HG03159 (cell line): Measurements from ENCODE around the gene C1QTNF9.
"Not testable (repeated sequence)": the region's sequence is repeated elsewhere in the genome, so short reads cannot be mapped to it uniquely, and the experiment has no call there.

Experiments used
- ATAC-seq: cut with Tn5 transposase; IDR thresholded peaks from one replicate; pipeline ENCODE4 v1.9.1; 2021; ENCODE audit warnings: mild to moderate bottlenecking, moderate library complexity; ENCODE audit not compliant: unreplicated experiment

Gene C1QTNF9

GRCh38 chr13:24281188-24282008 is 28.0 kb upstream of the C1QTNF9 start:
- no peak for ATAC-seq

DNA sequence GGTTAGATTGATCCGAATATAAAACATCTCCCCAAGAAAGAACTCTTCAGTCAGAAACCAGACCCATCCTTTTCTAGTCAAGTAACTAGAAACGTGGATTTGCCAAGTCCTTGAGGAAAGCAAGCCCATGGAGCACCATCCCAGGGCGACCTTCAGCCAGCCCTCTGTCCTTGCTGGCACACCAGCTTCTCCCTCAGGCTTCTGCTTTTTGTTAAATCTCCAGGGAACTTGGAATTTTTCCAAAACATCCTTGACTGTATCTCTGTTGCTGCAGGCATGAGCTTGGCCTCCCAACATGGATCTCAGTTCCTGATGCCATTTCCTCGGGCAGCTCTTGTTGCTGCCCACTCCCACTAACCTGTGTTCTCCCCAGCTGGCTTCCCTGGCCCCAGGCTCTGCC is 27.1 kb upstream of the C1QTNF9 start:
- ATAC-seq, result no peak

DNA sequence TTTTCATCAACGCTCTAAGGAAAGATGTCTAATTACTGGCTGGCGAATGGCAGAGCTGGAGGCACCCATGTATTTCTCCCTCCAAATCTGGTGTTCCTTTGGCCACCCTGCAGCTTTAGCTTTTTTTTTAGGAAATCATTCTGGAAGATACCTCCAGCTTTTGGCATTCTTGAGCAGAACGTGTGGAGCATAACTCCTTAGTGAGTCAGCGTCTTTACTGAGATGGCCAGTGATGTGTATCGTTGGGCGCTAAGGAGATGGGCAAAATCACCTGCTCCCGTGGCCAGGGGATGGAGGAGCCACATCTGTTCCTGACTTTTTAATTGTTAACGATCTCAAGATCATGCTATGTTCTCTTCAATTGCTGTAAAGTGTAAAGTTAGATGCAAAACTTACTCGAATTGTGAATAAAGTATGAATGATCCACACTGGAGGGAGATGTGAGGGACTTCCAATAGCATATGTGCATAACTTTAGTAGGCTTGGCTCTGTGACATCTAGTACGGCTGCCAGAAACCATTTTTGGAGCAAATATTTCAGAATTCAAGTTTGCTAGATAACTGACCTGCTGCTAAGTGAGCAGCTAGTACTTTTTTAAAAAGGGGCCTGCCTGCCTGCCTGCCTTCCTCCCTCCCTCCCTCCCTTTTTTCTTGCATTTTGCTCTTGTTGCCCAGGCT is 24.4 kb upstream of the C1QTNF9 start:
- ATAC-seq, result no peak

DNA sequence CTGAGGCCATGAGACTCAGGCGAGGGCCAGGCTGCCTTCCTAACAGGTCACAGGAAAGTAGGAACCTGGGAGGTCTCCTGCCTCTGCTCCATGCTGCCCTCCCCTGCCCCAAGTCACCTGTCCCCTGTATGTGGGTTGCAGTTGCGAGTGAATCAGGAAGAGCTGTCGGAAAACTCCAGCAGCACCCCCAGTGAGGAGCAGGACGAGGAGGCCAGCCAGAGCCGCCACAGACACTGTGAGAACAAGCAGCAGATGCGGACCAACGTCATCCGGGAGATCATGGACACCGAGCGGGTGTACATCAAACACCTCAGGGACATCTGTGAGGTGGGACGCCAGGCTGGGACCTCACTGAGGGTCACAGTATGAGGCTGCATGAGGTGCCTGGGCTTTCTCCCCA is 22.8 kb upstream of the C1QTNF9 start:
- ATAC-seq, result no peak

- ATAC-seq, result no peak
Measured at GRCh38 chr13:24287748-24288287, 21.6 kb upstream of the C1QTNF9 start.

DNA sequence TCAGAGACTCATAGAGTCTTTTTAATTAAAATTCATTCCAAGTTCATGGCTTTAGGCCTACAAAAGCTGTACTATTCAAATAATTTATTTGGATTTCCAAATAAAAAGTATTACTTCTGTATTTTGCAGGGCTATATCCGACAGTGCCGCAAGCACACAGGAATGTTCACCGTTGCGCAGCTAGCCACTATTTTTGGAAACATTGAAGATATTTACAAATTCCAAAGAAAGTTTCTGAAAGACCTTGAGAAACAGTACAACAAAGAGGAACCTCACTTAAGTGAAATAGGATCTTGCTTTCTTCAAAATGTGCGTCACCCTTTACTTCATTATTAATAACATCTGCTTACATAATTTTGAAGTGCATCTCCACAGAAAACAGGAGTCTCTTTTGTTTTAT is 20.5 kb upstream of the C1QTNF9 start:
- no peak for ATAC-seq

DNA sequence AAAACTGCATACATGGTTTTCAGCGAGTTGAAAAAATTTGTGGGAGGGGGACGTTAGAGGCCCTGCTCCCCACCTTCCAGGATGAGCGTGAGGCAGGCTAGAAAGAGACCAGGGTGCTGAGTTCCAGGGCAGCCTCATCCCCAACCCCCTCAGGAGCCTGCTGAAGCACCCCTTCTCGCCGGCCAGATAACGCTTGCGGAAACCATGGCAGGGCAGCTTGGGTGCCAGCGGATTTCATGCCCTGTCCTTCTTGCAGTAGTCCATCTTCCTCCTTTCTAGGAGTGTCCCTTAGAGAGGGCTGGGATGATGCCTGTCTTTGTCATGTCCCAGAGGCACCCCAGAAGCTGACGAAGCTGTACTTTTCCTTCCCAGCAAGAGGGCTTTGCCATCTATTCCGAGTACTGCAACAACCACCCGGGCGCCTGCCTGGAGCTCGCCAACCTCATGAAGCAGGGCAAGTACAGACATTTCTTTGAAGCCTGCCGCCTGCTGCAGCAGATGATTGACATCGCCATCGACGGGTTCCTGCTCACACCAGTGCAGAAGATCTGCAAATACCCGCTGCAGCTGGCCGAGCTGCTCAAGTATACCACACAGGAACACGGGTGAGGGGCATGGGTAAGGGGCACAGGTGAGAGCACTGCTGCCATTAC is 19.0 kb upstream of the C1QTNF9 start:
- no peak for ATAC-seq

GRCh38 chr13:24292481-24292880 is 16.9 kb upstream of the C1QTNF9 start:
- no peak for ATAC-seq

GRCh38 chr13:24293746-24294145 is 15.6 kb upstream of the C1QTNF9 start:
- no peak for ATAC-seq

- no peak for ATAC-seq
Measured at GRCh38 chr13:24299488-24300114, 9.8 kb upstream of the C1QTNF9 start.

- no peak for ATAC-seq
Measured at GRCh38 chr13:24301434-24301833, 7.9 kb upstream of the C1QTNF9 start.

DNA sequence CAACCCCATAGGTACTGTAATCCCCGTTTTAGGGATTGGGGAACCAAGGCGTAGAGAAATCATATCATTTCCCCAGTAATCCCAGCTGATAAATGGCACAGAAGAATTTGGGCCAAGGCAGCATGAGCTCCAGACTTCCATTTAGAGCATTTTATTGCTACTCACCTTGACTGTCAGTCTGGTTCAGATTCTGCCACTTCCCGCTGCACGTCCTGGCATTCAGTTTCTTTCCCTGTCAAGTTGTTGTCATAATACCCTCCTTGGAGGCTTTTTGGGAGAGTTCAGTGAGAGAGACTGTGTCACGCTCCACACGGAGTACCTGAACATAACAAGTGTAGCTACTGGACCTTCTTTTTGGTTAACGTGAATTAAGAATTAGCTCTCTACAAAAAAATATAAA is 7.5 kb upstream of the C1QTNF9 start:
- ATAC-seq, result no peak

DNA sequence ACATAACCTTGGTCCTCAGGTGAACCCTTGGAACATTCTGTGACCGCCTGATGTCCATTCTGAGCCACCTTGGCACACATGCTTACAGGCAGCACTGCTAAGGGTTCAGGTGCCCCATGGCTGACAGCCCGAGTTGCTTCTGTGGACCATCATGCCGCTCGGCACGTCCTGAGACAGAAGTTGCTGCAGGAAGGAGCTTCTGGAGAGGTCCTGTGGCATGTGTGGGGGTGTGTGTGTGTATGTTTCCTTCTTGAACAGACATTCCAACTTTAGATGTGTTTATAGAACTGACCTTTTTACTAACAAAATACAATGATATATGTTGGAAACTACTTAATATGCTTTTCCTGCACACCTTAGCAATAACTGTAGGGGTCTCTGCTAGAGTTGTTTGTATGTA is 4.8 kb upstream of the C1QTNF9 start:
- ATAC-seq, result no peak

- ATAC-seq, result no peak
Measured at GRCh38 chr13:24306632-24307031, 2.7 kb upstream of the C1QTNF9 start.

GRCh38 chr13:24307211-24308067 is 1.9 kb upstream of the C1QTNF9 start:
- ATAC-seq, result no peak

DNA sequence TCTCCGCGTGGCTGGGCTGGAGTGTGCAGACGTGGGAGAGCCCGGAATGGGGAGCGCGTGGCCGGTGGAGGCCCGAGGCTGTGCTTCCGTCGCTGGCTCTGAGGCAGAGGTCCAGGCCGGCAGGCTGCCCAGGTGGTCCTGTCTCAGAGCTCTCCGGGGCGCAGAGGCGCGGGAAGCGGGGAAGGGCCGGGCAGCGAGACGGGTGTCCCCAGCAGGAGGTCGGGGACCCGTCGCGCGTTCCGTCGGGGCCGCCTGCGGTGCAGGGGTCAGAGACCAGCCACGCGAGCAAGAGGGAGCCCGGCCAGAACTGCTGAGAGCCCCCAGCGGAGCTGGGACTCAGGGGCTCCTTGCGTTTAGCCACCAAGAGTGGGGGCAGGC is 1.3 kb upstream of the C1QTNF9 start:
- ATAC-seq, result no peak

- ATAC-seq, result no peak
Measured at GRCh38 chr13:24308488-24309020, 826 bp upstream of the C1QTNF9 start.

DNA sequence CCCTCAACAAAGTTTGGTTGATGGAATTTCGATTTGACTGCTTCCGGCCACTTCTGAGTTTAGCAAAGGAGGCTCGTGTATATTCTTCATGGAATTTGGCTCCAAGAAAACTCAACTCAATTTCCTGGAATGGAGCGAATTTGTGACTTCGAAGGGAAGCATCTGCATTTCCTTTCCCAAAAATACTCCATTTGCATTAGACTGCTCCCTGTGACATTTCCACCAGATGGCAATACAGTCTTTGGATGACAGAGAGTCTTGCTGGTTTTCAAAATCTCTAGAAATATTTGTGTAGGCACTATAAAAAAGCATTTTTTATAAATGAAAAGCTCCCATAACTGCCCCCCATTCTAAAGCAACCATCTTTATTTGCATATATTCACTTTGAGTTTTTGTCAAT is 4.1 kb downstream of the C1QTNF9 start:
- ATAC-seq, result no peak

DNA sequence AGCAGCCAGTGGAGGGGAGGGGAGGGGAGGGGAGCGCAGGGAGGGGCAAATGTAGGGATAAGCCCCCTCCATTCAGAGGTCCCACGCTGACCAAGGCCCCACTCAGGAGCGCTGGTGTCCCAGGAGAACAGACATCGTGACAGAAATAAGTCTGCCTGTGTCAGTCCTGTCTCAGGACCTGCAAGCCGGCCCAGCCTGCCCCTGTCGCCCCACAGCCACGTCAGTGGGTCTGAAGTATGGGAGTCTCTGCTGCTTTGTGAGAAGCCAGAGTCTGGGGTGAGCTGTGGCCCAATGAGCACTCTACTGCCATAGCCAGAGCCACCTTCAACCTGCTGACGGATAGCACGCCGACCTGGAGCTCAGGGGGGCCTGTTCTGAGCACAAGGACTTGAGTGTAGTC is 8.5 kb downstream of the C1QTNF9 start:
- ATAC-seq, result not testable (repeated sequence)

- not testable (repeated sequence) for ATAC-seq
Measured at GRCh38 chr13:24318878-24319277, 9.5 kb downstream of the C1QTNF9 start.
